Epithelial cell of esophagus (primary cell): ENCODE results near the gene TSHZ2.
"Not testable (repeated sequence)": the region's sequence is repeated elsewhere in the genome, so short reads cannot be mapped to it uniquely, and the experiment has no call there.

ENCODE experiments used
- DNase-seq: peaks from one replicate; pipeline ENCODE4 v3.0.0; 2010; ENCODE audit warnings: low read depth
- H3K4me3 ChIP-seq: 2 replicates; pipeline ENCODE4 v1.5.1; 2011; ENCODE audit warnings: mild to moderate bottlenecking, low read length, control low read depth
- TF ChIP-seq, protein P1 (sequence below): IDR thresholded peaks from 2 replicates; pipeline ENCODE4 v1.5.1; 2011; ENCODE audit warnings: low read depth, mild to moderate bottlenecking, low read length, control low read depth, inconsistent platforms; ENCODE audit not compliant: insufficient read depth; ENCODE audit errors: missing control alignments

The TSHZ2 gene

DNA sequence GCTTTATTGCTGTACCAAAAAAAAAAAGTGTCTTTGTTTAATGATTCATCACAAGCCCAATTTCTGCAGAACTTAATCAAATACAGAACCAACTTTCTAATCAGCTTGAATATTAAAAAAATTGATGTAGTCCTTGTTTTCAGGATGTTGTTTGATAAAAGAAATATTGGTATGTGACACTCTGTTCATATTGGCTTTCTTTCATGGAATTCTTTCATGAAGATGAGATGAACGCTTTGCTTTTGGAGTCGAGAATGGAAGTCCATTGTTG is 437.2 kb downstream of the TSHZ2 start:
- H3K4me3 ChIP-seq, result no peak overlapping the region
- TF ChIP-seq, protein P1, sequence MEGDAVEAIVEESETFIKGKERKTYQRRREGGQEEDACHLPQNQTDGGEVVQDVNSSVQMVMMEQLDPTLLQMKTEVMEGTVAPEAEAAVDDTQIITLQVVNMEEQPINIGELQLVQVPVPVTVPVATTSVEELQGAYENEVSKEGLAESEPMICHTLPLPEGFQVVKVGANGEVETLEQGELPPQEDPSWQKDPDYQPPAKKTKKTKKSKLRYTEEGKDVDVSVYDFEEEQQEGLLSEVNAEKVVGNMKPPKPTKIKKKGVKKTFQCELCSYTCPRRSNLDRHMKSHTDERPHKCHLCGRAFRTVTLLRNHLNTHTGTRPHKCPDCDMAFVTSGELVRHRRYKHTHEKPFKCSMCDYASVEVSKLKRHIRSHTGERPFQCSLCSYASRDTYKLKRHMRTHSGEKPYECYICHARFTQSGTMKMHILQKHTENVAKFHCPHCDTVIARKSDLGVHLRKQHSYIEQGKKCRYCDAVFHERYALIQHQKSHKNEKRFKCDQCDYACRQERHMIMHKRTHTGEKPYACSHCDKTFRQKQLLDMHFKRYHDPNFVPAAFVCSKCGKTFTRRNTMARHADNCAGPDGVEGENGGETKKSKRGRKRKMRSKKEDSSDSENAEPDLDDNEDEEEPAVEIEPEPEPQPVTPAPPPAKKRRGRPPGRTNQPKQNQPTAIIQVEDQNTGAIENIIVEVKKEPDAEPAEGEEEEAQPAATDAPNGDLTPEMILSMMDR, result no peak
- DNase-seq, result no peak

DNA sequence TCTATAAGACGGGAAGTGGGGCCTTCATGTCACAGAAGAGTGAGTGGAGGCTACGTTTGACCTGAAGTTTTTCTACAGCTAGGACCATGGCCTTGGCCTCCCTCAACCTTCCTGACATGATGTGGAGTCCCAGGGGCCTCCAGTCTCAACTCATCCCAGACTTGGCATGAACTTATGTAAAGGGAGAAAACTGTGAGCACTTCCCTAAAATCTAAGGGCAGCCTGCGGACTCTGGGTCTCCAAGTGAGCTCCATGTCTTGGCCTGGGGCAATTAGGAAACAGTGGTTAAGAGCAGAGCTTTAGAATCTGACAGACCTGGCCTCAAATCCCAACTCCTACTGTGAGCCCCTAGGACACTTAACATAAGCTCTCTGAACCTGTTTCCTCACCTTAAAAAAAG is 439.0 kb downstream of the TSHZ2 start:
- TF ChIP-seq, protein P1, result no peak
- no peak for DNase-seq
- H3K4me3 ChIP-seq, result no peak overlapping the region

DNA sequence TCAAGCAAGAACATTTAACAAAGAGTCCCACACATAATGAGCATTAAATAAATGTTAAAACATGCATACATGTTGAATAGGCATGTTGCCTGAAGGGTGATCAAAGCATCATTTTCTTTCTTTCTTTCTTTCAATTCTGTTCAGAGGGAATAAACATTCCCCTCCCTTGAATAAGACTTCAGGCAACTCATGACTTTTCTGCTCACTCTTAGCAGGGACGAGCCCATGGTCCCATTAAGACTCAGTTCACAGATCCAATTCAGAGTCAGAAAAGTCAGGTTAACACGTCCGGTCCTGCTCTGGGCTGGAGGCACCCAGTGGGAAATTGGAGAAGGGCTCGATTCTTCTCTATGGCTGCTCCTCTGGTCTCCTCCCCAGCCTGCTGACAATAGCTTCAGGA is 439.7 kb downstream of the TSHZ2 start:
- no peak for DNase-seq
- no peak overlapping the region for H3K4me3 ChIP-seq
- TF ChIP-seq, protein P1, result no peak

DNA sequence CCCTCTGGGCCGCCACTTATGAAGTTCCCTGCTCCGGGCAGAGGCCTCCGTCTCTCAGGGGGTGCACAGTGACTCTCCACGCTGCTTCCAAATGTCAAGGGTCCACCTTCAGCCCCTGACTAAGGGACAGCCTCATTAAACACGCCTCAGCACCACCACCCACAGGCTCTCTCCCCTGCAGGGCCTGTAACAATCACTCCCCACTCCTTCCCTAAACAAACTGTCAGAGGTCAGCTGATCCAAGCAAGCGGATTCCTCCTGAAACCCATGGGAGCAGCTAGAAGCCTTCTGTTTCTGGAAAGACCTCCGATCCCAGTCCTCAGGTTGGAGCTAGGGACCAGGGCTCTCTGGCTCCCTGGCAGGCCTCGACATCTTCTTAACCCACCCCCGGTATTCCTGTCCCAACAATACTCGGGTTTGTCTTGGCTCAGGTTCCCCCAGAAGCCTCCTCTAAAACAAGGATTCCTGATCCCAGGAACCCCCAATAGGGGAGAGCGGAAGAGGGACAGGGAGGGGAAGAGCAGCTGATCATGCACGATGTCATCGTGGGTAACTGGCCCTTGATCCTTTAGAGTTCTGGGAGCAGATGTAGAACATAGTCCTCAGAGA is 440.5 kb downstream of the TSHZ2 start:
- TF ChIP-seq, protein P1, result no peak
- no peak overlapping the region for H3K4me3 ChIP-seq

DNA sequence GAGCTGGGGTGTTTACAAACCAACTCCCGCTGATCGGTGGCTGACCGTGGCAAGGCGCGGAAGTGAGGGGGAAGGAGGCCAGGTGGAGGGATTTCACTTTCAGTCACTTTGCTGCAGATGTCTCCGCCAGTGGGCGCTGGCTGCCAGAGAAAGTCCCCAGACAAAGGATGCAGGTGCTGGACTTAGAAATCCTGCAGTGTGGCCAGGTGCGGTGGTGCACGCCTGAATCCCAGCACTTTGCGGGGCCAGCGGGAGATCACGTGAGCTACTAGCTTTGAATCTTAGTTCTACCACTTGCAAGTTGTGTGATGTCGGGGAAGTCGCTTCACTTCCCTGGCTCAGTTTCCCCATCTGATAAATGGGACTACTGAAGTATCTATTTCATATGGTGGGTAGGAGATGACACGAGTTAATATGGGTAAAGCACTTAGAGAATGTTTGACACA is 441.1 kb downstream of the TSHZ2 start:
- TF ChIP-seq, protein P1, result peak; percentile 51
- no peak overlapping the region for H3K4me3 ChIP-seq
- peak; percentile 30 for DNase-seq

More for the DNA sequence above, 440.5 kb downstream of the TSHZ2 start:
- no peak for DNase-seq

DNA sequence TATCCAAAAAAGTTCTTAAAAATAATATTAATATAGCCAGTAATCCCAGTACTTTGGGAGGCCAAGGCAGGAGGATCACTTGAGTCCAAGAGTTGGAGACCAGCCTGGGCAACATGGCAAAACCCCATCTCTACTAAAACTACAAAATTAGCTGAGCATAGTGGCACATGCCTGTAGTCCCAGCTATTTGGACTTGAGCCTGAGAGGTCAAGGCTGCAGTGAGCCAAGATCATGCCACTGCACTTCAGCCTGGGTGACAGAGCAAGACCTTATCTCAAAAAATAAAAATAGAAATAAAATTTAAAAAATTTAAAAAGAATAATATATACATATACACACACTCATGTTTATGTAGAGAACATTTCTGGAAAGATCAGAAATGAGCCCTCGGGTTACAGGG is 441.7 kb downstream of the TSHZ2 start:
- H3K4me3 ChIP-seq, DNase-seq: not testable (repeated sequence)

DNA sequence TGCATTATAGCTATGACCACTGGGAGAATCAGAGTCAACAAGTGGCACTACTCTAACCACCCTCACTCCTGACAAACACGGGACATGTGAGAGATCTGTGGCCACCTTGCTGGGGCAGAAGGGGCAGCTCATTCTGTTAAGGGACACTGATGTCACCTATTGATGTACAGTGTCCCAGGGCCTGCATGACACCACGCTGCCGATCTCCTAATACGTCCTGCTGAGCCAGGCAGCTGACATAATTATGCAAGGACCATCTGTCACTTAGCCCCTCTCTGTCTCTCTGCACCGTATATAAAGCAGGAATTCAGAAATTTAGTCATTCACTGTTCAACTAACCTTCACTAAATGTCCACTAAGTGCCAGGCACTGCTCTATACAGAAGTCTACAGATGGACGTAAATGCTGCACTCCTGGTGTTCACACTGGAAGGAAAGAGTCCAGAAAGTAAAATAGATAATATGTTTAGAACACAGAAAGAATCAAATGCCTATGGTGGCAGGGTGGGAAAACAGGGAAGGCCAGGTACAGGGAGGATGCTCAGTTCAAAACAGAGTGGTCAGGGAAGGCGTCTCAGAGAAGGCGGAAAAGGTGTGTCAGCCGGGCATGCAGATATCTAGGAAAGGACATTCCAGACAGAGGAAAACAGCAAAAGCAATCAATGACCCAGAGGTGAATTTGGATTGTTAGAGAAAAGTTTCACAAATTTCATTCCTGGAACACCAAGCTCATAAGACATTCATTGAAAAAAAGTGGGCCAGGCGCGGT is 447.7 kb downstream of the TSHZ2 start:
- no peak for DNase-seq
- TF ChIP-seq, protein P1, result no peak
- H3K4me3 ChIP-seq, result no peak overlapping the region
